Measurements from ENCODE around the gene EEF1AKMT1. TPM values are rescaled to one million over a fixed set of nuclear protein-coding genes. Genes with fewer than 3 reads are reported as not detected.
"Not testable (repeated sequence)": the region's sequence is repeated elsewhere in the genome, so short reads cannot be mapped to it uniquely, and the experiment has no call there.

EEF1AKMT1 gene
- total RNA-seq, 4 donors from 2014 or later, result 5.0 to 28.5 (median 21.7) TPM

DNA sequence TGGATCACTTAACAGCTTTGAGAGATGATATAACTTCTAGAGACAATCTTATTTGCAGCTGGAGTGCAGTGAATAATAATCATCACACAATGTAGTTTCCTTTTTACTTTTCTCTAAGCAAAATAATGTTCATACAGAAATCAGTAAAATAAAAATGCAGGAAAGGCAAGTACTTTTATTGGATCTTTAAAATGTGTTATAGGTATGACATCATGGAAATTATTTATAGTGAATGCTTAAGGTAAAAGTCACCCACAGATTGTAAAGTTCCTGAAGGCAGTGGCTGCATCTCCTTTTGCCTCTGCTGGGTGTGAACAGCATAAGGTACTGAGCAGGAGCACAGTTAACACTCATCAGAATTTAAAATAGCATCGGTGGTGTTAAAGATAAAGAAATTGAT is 87.6 kb downstream of the EEF1AKMT1 start:
- no peaks in the 10 kb centered on the region for H3K36me3 ChIP-seq
- no peaks in the 10 kb centered on the region for H3K4me1 ChIP-seq
- DNase-seq, result no peak
- H3K4me3 ChIP-seq, result no peak overlapping the region
- TF ChIP-seq POLR2A (IDR thresholded peaks at IDR 0.05), result no peak
- H3K9me3 ChIP-seq, result no peaks in the 10 kb centered on the region
- H3K27me3 ChIP-seq, result no peaks in the 10 kb centered on the region
- intact Hi-C loops (cut with DNase I; ENCODE audit: low total_unique reads), result no loop called here
- H3K27ac ChIP-seq, result no peak overlapping the region

DNA sequence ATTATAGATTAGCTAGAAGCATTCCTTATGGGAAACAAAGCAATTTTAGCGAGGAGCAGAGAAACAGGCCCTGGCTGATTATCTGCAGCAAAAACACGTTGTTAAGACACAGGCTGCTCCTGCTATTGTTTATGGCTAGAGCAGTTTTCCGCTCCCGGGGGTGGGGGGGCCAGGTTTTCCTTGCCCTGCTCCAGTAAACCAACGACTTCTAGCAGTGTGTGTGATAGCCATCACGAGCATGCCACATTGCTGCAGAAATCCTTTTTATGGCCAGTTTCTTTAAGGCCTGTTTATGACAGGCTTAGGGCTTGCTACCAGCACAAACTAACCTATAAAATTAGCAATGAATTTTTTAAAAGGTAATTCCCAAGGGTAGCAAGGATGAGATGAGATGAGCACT is 88.7 kb downstream of the EEF1AKMT1 start:
- no peaks in the 10 kb centered on the region for H3K36me3 ChIP-seq
- no peak overlapping the region for H3K4me3 ChIP-seq
- no peaks in the 10 kb centered on the region for H3K4me1 ChIP-seq
- TF ChIP-seq POLR2A (IDR thresholded peaks at IDR 0.05), result no peak
- TF ChIP-seq, protein P1, sequence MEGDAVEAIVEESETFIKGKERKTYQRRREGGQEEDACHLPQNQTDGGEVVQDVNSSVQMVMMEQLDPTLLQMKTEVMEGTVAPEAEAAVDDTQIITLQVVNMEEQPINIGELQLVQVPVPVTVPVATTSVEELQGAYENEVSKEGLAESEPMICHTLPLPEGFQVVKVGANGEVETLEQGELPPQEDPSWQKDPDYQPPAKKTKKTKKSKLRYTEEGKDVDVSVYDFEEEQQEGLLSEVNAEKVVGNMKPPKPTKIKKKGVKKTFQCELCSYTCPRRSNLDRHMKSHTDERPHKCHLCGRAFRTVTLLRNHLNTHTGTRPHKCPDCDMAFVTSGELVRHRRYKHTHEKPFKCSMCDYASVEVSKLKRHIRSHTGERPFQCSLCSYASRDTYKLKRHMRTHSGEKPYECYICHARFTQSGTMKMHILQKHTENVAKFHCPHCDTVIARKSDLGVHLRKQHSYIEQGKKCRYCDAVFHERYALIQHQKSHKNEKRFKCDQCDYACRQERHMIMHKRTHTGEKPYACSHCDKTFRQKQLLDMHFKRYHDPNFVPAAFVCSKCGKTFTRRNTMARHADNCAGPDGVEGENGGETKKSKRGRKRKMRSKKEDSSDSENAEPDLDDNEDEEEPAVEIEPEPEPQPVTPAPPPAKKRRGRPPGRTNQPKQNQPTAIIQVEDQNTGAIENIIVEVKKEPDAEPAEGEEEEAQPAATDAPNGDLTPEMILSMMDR (IDR thresholded peaks at IDR 0.05), result no peak
- no peak overlapping the region for H3K27ac ChIP-seq
- no peaks in the 10 kb centered on the region for H3K9me3 ChIP-seq
- intact Hi-C loops (cut with DNase I; ENCODE audit: low total_unique reads), result no loop called here
- DNase-seq, result no peak
- H3K27me3 ChIP-seq, result no peaks in the 10 kb centered on the region

DNA sequence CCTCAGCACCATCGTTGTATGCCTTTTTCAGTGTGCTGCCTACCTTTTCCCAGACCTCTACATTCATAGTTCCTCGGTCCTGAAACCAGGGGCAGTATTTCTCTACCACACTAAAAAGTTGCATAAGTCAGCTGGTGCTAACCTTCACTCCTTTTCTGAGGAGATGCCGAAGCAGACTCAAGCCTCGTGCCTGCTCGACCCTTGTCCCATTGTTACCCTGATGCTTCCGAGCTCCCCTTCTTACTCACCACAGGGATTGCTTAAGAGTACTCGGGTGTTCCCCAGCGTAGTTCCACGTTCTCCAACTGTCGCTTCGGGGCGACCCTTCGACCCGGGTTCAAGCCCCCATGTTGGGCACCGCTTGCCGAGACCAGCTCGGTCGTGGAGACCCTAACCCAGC is 89.2 kb downstream of the EEF1AKMT1 start:
- intact Hi-C loops (cut with DNase I; ENCODE audit: low total_unique reads), result no loop called here
- H3K9me3 ChIP-seq, result no peaks in the 10 kb centered on the region

DNA sequence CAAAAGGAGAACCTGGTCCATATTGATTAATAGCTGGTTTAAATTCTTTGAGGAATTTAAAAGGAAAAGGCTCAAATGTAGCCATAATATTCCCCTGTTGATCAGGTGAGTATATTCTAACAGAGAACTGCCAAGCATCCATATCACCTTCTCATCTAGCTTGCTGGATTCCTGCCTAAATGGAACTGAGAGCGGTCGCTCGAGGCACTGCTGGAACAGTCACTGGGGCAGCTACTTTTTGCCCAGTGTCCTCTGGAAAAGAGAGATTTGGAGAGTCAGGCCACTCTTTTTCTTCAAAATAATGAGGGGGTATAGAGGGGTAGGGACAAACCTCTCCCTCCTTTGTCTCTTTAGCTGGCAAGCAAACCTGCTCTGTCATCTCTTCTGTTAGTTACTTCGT is 89.7 kb downstream of the EEF1AKMT1 start:
- Histone ChIP-seq H3K4me1 (no peaks in the 10 kb centered on the region), H3K9me3 (no peaks in the 10 kb centered on the region), H3K4me3 (no peak overlapping the region), H3K36me3 (no peaks in the 10 kb centered on the region), H3K27ac (no peak overlapping the region), H3K27me3 (no peaks in the 10 kb centered on the region)
- DNase-seq, result no peak
- TF ChIP-seq, protein P1 (IDR thresholded peaks at IDR 0.05), result no peak
- intact Hi-C loops (cut with DNase I; ENCODE audit: low total_unique reads), result no loop called here

More for the DNA sequence above, 89.2 kb downstream of the EEF1AKMT1 start:
- no peak for TF ChIP-seq POLR2A (IDR thresholded peaks at IDR 0.05)
- TF ChIP-seq, protein P1 (IDR thresholded peaks at IDR 0.05), result no peak
- Histone ChIP-seq H3K4me3 (no peak overlapping the region), H3K36me3 (no peaks in the 10 kb centered on the region), H3K4me1 (no peaks in the 10 kb centered on the region), H3K27me3 (no peaks in the 10 kb centered on the region), H3K27ac (no peak overlapping the region)
- no peak for DNase-seq

DNA sequence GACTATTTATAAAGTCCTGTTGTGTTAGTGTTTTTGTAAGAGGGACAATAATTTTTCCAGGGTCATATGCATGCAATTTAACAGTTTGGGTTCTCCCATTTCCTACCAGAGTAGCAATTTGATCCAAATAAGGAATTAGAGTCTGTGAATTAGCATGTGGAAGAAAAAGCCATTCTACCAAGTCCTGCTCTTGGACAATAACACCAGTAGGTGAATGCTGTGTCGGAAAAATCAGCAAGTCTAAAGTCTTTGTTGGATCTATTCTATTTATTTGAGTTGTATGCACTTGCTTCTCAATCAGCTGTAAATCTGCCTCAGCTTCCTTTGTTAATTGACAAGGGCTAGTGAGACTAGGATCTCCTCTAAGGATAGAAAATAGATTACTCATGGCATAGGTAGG is 91.7 kb downstream of the EEF1AKMT1 start:
- Histone ChIP-seq H3K4me1 (no peaks in the 10 kb centered on the region), H3K27ac (no peak overlapping the region), H3K27me3 (no peaks in the 10 kb centered on the region), H3K9me3 (no peaks in the 10 kb centered on the region), H3K36me3 (no peaks in the 10 kb centered on the region), H3K4me3 (no peak overlapping the region)
- intact Hi-C loops (cut with DNase I; ENCODE audit: low total_unique reads), result no loop called here
- TF ChIP-seq, protein P1 (IDR thresholded peaks at IDR 0.05), result no peak
- no peak for TF ChIP-seq POLR2A (IDR thresholded peaks at IDR 0.05)
- no peak for DNase-seq

DNA sequence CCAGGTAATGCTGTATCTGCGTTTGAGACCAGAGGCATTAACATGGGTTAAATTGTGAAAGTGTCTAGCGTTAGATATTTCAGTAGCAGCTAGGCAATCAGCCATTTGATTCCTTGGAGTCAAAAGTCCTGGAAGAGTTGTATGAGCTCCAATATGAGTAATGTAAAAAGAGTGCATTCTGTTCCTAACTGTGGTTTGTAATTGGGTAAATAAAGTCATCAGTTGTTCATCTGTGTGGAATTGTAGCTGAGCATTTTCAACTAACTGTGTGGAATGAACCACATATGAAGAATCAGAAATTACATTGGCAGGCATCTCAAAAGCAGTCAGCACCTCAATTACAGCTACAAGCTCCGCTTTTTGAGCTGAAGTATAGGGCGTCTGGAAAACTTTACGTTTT is 92.3 kb downstream of the EEF1AKMT1 start:
- H3K27ac ChIP-seq; H3K9me3 ChIP-seq; H3K27me3 ChIP-seq; DNase-seq; intact Hi-C loops (cut with DNase I; ENCODE audit: low total_unique reads); H3K36me3 ChIP-seq; H3K4me1 ChIP-seq; H3K4me3 ChIP-seq: not testable (repeated sequence)

Measured in uterus (tissue), 4 donors.